Osteoblast (primary cell): Measurements from ENCODE around the gene PUM1. TPM values are rescaled to one million over a fixed set of nuclear protein-coding genes. Genes with fewer than 3 reads are reported as not detected.

Experiments used
- DNase-seq: peaks from one replicate; pipeline ENCODE4 v3.0.0; 2011; ENCODE audit warnings: low spot score, mixed read lengths; ENCODE audit not compliant: insufficient read length; ENCODE audit errors: missing footprints
- H2AFZ ChIP-seq: 2 replicates; pipeline ENCODE4 v1.6.0; 2011; ENCODE audit warnings: mild to moderate bottlenecking, low read length
- H3K27ac ChIP-seq: 2 replicates; pipeline ENCODE4 v1.5.1; 2011; ENCODE audit warnings: mild to moderate bottlenecking, low read depth, low read length, moderate library complexity
- H3K27me3 ChIP-seq: 2 replicates; pipeline ENCODE4 v1.6.0; 2012; ENCODE audit warnings: mild to moderate bottlenecking, control low read depth, inconsistent platforms, low read length, moderate library complexity; ENCODE audit not compliant: insufficient read depth
- H3K36me3 ChIP-seq: 2 replicates; pipeline ENCODE4 v1.5.1; 2011; ENCODE audit warnings: mild to moderate bottlenecking, low read length, control low read depth, moderate library complexity; ENCODE audit not compliant: insufficient read depth
- H3K4me1 ChIP-seq: 2 replicates; pipeline ENCODE4 v1.5.1; 2011; ENCODE audit warnings: mild to moderate bottlenecking, low read length, control low read depth, moderate library complexity; ENCODE audit not compliant: insufficient read depth
- H3K4me2 ChIP-seq: 2 replicates; pipeline ENCODE4 v1.6.0; 2011; ENCODE audit warnings: mild to moderate bottlenecking, low read length; ENCODE audit not compliant: insufficient read depth
- H3K4me3 ChIP-seq: fragments of 200-600 bp; sonication (generic); 3 replicates; pipeline ENCODE4 v1.5.1; 2012; ENCODE audit warnings: mild to moderate bottlenecking, low read length, inconsistent platforms; ENCODE audit not compliant: insufficient read depth
- H3K79me2 ChIP-seq: 2 replicates; pipeline ENCODE4 v1.6.0; 2012; ENCODE audit warnings: mild to moderate bottlenecking, low read length, control low read depth, inconsistent platforms; ENCODE audit not compliant: insufficient read depth
- H3K9me3 ChIP-seq: 2 replicates; pipeline ENCODE4 v1.5.1; 2011; ENCODE audit warnings: low read depth, low read length, control low read depth
- H4K20me1 ChIP-seq: 2 replicates; pipeline ENCODE4 v1.6.0; 2012; ENCODE audit warnings: mild to moderate bottlenecking, low read length, control low read depth; ENCODE audit not compliant: insufficient read depth
- total RNA-seq: library from RNA; depleted of rRNA; stranded (reverse); fragments of >200 nt; gene quantifications from 2 replicates; pipeline ENCODE4 v1.2.3, GENCODE V29; 2012
- TF ChIP-seq, protein P1 (sequence below): IDR thresholded peaks from 2 replicates; pipeline ENCODE4 v1.5.1; 2011; ENCODE audit warnings: mild to moderate bottlenecking, low read depth, low read length, moderate library complexity; ENCODE audit errors: extremely low read depth

Gene PUM1
- total RNA-seq, 1 donor, result 68.8 TPM

DNA sequence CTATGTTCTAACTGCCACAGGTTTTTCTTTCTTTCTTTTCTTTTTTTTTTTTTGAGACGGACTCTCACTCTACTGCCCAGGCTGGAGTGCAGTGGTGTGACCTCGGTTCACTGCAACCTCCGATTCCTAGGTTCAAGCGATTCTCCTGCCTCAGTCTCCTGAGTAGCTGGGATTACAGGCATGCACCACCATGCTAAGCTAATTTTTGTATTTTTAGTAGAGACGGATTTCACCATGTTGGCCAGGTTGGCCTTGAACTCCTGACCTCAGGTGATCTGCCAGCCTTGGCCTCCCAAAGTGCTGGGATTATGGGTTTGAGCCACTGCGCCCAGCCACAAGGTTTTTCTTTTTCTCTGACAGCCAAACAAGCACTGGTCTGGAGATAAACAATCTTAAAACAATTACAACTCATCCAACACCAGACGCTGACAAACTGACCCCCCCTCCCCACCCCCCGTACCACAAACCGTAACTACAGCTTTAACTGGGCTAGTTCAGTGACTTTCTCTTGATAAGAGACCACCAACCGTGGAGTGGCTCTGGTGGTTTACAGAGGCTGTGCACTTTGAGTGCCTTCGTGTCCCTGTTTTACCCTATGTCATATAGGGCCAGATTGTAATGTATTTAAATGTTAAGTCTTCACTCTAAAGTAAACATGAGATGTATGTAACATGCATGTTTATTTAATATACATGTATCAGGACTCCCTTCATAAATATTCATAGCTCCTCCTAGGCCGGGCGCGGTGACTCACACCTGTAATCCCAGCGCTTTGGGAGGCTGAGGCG, 19.5 kb upstream of the PUM1 start:
- peak; percentile 10 for DNase-seq
- Histone ChIP-seq H2AFZ (no peak overlapping the region), H3K27me3 (no peaks in the 10 kb centered on the region), H4K20me1 (no peaks in the 10 kb centered on the region), H3K79me2 (no peaks in the 10 kb centered on the region), H3K9me3 (no peaks in the 10 kb centered on the region), H3K4me2 (no peak overlapping the region), H3K27ac (no peak overlapping the region), H3K4me3 (no peak overlapping the region), H3K4me1 (no peaks in the 10 kb centered on the region), H3K36me3 (no peaks in the 10 kb centered on the region)
- TF ChIP-seq, protein P1, sequence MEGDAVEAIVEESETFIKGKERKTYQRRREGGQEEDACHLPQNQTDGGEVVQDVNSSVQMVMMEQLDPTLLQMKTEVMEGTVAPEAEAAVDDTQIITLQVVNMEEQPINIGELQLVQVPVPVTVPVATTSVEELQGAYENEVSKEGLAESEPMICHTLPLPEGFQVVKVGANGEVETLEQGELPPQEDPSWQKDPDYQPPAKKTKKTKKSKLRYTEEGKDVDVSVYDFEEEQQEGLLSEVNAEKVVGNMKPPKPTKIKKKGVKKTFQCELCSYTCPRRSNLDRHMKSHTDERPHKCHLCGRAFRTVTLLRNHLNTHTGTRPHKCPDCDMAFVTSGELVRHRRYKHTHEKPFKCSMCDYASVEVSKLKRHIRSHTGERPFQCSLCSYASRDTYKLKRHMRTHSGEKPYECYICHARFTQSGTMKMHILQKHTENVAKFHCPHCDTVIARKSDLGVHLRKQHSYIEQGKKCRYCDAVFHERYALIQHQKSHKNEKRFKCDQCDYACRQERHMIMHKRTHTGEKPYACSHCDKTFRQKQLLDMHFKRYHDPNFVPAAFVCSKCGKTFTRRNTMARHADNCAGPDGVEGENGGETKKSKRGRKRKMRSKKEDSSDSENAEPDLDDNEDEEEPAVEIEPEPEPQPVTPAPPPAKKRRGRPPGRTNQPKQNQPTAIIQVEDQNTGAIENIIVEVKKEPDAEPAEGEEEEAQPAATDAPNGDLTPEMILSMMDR, result no peak

DNA sequence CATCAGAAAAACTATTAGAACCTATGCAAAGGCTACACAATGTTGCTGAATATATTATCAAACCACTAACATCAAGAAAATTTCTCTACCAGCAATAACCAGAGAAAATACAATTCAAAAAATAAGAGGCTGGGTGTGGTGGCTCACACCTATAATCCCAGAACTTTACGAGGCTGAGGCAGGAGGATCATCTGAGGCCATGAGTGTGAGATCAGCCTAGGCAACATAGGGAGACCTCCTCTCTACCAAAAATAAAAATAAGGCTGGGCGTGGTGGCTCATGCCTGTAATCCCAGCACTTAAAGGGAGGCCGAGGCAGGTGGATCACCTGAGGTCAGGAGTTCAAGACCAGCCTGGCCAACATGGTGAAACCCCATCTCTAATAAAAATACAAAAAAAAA, 16.9 kb upstream of the PUM1 start:
- no peak for DNase-seq
- H3K4me3 ChIP-seq, result no peak overlapping the region
- H3K4me1 ChIP-seq, result no peaks in the 10 kb centered on the region
- no peaks in the 10 kb centered on the region for H4K20me1 ChIP-seq
- no peak overlapping the region for H3K27ac ChIP-seq
- TF ChIP-seq, protein P1, result no peak
- H2AFZ ChIP-seq, result no peak overlapping the region
- H3K27me3 ChIP-seq, result no peaks in the 10 kb centered on the region
- H3K36me3 ChIP-seq, result no peaks in the 10 kb centered on the region
- H3K79me2 ChIP-seq, result no peaks in the 10 kb centered on the region
- H3K4me2 ChIP-seq, result no peak overlapping the region
- H3K9me3 ChIP-seq, result no peaks in the 10 kb centered on the region

DNA sequence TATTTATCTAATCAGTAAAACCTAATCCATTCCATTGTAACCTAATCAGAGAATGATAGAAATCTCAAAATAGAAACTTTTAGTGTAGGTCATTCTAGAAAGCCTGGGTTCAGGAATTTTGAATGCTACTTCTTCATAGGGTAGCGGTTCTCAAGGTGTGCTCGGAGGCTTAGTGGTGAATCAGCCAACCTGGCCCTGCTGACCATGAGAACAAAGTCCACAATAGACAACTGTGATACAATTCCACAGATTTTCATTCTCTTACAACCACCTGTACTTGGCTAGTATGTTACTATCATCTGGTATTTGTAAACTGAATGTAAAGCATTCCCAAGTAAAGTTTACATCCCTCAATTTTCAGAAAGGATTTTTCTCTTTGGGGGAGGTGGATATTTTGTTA, 7.5 kb upstream of the PUM1 start:
- no peak for DNase-seq
- Histone ChIP-seq H3K9me3 (no peaks in the 10 kb centered on the region), H3K79me2 (no peaks in the 10 kb centered on the region)

DNA sequence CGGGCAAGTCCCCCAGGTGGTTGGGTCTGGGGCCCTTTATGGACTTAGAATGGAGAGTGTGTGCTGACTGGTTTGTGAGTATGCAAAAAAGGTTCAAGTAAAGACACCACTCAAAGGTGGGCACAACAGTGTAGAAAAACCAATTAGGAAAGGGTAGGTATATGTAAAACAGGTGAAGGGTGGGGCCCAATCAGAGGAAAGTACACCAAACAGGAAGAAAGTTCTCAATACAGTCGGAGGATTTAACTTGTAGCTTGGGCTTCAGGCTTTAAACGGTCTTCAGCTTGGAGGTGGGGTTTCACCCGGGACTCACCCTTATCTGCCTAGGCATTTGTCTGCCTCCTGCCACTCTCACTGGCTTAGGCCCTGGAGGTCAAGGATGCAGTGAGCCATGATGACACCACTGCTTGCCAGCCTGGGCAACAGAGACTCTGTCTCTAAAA, 6.8 kb upstream of the PUM1 start:
- Histone ChIP-seq H3K4me2 (no peak overlapping the region), H3K4me3 (no peak overlapping the region), H3K27ac (no peak overlapping the region), H3K36me3 (no peaks in the 10 kb centered on the region), H2AFZ (no peak overlapping the region), H3K4me1 (no peaks in the 10 kb centered on the region), H3K9me3 (no peaks in the 10 kb centered on the region), H3K79me2 (no peaks in the 10 kb centered on the region), H3K27me3 (no peaks in the 10 kb centered on the region), H4K20me1 (no peaks in the 10 kb centered on the region)
- DNase-seq, result no peak
- TF ChIP-seq, protein P1, result no peak

More for the DNA sequence above, 7.5 kb upstream of the PUM1 start:
- Histone ChIP-seq H3K4me1 (no peaks in the 10 kb centered on the region), H3K27me3 (no peaks in the 10 kb centered on the region), H3K4me2 (no peak overlapping the region), H3K36me3 (no peaks in the 10 kb centered on the region), H3K4me3 (no peak overlapping the region), H4K20me1 (no peaks in the 10 kb centered on the region), H3K27ac (no peak overlapping the region), H2AFZ (no peak overlapping the region)
- TF ChIP-seq, protein P1, result no peak
